HS-5 (cell line): ENCODE data around the gene GP5.

Experiments
- DNase-seq: peaks from one replicate; pipeline ENCODE4 v3.0.0-alpha.2; 2012; ENCODE audit warnings: low read depth

GP5 gene

GRCh38 chr3:194348354-194348753, 50.7 kb downstream of the GP5 start:
- DNase-seq, result no peak

GRCh38 chr3:194346621-194347020, 52.4 kb downstream of the GP5 start:
- no peak for DNase-seq

GRCh38 chr3:194346035-194346434, 53.0 kb downstream of the GP5 start:
- no peak for DNase-seq
